ENCODE measurements around the gene THAP8. TPM values are rescaled to one million over a fixed set of nuclear protein-coding genes. Genes with fewer than 3 reads are reported as not detected.

Gene THAP8
- total and polyA plus RNA-seq, 2 of the 4 experiments (the other 2 are of a cell fraction) = 1.8 to 5.9 TPM

GRCh38 chr19:36009633-36010379, 44.3 kb downstream of the THAP8 start:
- BruUV-seq (replicated peaks) = no TSS peak
- CTCF ChIA-PET = no interaction called here

More at GRCh38 chr19:36009633-36010379, 44.3 kb downstream of the THAP8 start:
- no peak for DNase-seq
- no peaks in the 10 kb centered on the region for H3K27me3 ChIP-seq (ENCODE audit: control insufficient read depth, insufficient read depth, low read length)
- WGBS, 2 experiments (ENCODE audit: extremely low coverage in 2 of 2, insufficient read length in 1 of 2) = 75% methylated on average over 7 of the region's 15 CpGs; no CpG with 5 or more reads in 1 of the 2 experiments
- peak overlapping the region; percentile 19; the same call in 1 of the 2 replicates for H3K4me2 ChIP-seq (ENCODE audit: low read depth, low read length)
- H3K23ac ChIP-seq (ENCODE audit: low read depth, low read length) = no peak overlapping the region
- peak overlapping the region; percentile 85 for H2AFZ ChIP-seq (replicated peaks; ENCODE audit: low read length, poor library complexity)
- ATAC-seq (ENCODE audit: low read depth) = no peak
- H2BK20ac ChIP-seq (ENCODE audit: low read depth, low read length) = no peak overlapping the region
- H4K8ac ChIP-seq (ENCODE audit: low read depth in 2 of 2, low read length in 2 of 2) = peak overlapping the region in 1 of 2 experiments; percentile 82; a peak in 1 of 4 replicates
- H2AK5ac ChIP-seq (ENCODE audit: low read depth, low read length) = peak overlapping the region; percentile 4; the same call in 1 of the 2 replicates
- H2BK5ac ChIP-seq (ENCODE audit: low read depth, low read length, poor library complexity, severe bottlenecking) = no peak overlapping the region
- peak overlapping the region; percentile 27; the same call in 1 of the 2 replicates for H3K9ac ChIP-seq (ENCODE audit: low read depth, low read length)
- intact Hi-C loops (cut with micrococcal nuclease) (no loop called here), dilution Hi-C loops (cut with HindIII; ENCODE audit: low sequenced_read_pairs, unreplicated experiment) (no loop called here), in situ Hi-C loops (cut with MboI; ENCODE audit: low sequenced_read_pairs) (no loop called here)
- H2BK120ac ChIP-seq (ENCODE audit: low read depth, low read length) = no peak overlapping the region
- peak overlapping the region; percentile 46 for H2AK9ac ChIP-seq (replicated peaks; ENCODE audit: low read depth, low read length, poor library complexity)
- peaks cover 7% of the 10 kb centered on the region; the same call in 1 of the 2 replicates for H3K4me1 ChIP-seq (ENCODE audit: control insufficient read depth, insufficient read depth, low read length)
- H4K20me1 ChIP-seq (ENCODE audit: insufficient read depth, low read length) = no peaks in the 10 kb centered on the region; the same call in 1 of the 2 replicates
- H4K91ac ChIP-seq (ENCODE audit: insufficient read depth, low read depth, low read length) = no peak overlapping the region
- no peak overlapping the region for H3K14ac ChIP-seq (replicated peaks; ENCODE audit: low read depth, low read length)
- H3K27ac ChIP-seq (ENCODE audit: insufficient read depth, low read length) = no peak overlapping the region; the same call in 1 of the 2 replicates
- no peak overlapping the region for H3K4ac ChIP-seq (ENCODE audit: low read depth, low read length)
- no peak overlapping the region for H2BK15ac ChIP-seq (ENCODE audit: low read depth, low read length)
- H3K9me3 ChIP-seq (ENCODE audit: control insufficient read depth, insufficient read depth, low read length) = no peaks in the 10 kb centered on the region
- H3K56ac ChIP-seq (ENCODE audit: extremely low read depth, insufficient read depth, low read length) = no peak overlapping the region
- H3K36me3 ChIP-seq (ENCODE audit: control insufficient read depth, insufficient read depth, low read length) = no peaks in the 10 kb centered on the region; the same call in 1 of the 2 replicates
- H3K79me1 ChIP-seq (ENCODE audit: low read depth in 1 of 2, low read length in 2 of 2) = peaks cover 7 to 14% of the 10 kb centered on the region in 2 experiments; a peak in 3 of 4 replicates
- H4K5ac ChIP-seq (ENCODE audit: low read depth, low read length) = peak overlapping the region; percentile 12; the same call in 1 of the 2 replicates
- TF ChIP-seq MAZ (IDR thresholded peaks at IDR 0.05; ENCODE audit: borderline replicate concordance, low read depth, low read length) = no peak
- TF ChIP-seq CEBPB (IDR thresholded peaks at IDR 0.05; ENCODE audit: low read depth, low read length) = no peak
- TF ChIP-seq SMC3 (IDR thresholded peaks at IDR 0.05; ENCODE audit: low read depth, low read length) = no peak
- POLR2A ChIA-PET (ENCODE audit: unreplicated experiment) = no interaction called here
- H3K4me3 ChIP-seq (ENCODE audit: insufficient read depth, low read depth, low read length) = peak overlapping the region; percentile 24
- H3K18ac ChIP-seq (ENCODE audit: low read depth, low read length) = no peak overlapping the region
- peaks cover 6% of the 10 kb centered on the region for H3K9me1 ChIP-seq (ENCODE audit: insufficient read depth, low read length)
